Measurements from ENCODE around the gene LRCH3. TPM values are rescaled to one million over a fixed set of nuclear protein-coding genes. Genes with fewer than 3 reads are reported as not detected.
A peak's percentile ranks its signal among the peaks of the same experiment; 100 is the strongest.

Gene LRCH3
- total and polyA plus RNA-seq, 9 of the 15 experiments (the other 6 are each of a cell fraction or from before 2014, with no cell fraction given) = 4.6 to 75.3 (median 30.3) TPM

GRCh38 chr3:197752107-197752506 is 38.9 kb upstream of the LRCH3 start:
- Histone ChIP-seq H3K9me3 (replicated peaks; ENCODE audit: control insufficient read depth, insufficient read depth, low read depth, low read length) (no peaks in the 10 kb centered on the region), H4K20me1 (replicated peaks; ENCODE audit: control insufficient read depth, insufficient read depth, low read length) (no peaks in the 10 kb centered on the region; the same call in 1 of the 2 replicates), H3K27me3 (ENCODE audit: control insufficient read depth in 2 of 2, insufficient read depth in 2 of 2, low read length in 2 of 2) (no peaks in the 10 kb centered on the region), H3K36me3 (ENCODE audit: control insufficient read depth, insufficient read depth, low read length) (peaks cover 11% of the 10 kb centered on the region), H3K27ac (ENCODE audit: extremely low read depth, low read depth, low read length) (no peak overlapping the region; the same call in 2 of the 3 replicates), H3K4me2 (ENCODE audit: insufficient read depth, low read length) (peak overlapping the region; percentile 80), H3K79me2 (ENCODE audit: control insufficient read depth, insufficient read depth, low read length) (peaks cover 70% of the 10 kb centered on the region), H3K4me3 (peak overlapping the region; percentile 76; the same call in 1 of the 2 replicates), H3K4me1 (replicated peaks in 1 of 2; ENCODE audit: control insufficient read depth in 2 of 2, insufficient read depth in 2 of 2, low read length in 2 of 2) (peaks cover 23 to 26% of the 10 kb centered on the region in 2 experiments; a peak in 4 of 5 replicates), H3K9ac (ENCODE audit: insufficient read depth in 1 of 2, low read depth in 2 of 2, low read length in 2 of 2) (peak overlapping the region; percentile 44 to 89), H2AFZ (ENCODE audit: low read depth, low read length) (no peak overlapping the region), H3K9me1 (ENCODE audit: control insufficient read depth, insufficient read depth, low read length) (no peaks in the 10 kb centered on the region)
- peak in 1 of 4 experiments; percentile 8 for DNase-seq (ENCODE audit: extremely low read depth in 1 of 4, low spot score in 3 of 4)
- no peak for ATAC-seq
- in situ Hi-C loops (cut with MboI) (no loop called here), intact Hi-C loops (cut with micrococcal nuclease) (no loop called here)
- no TSS peak for BruUV-seq (replicated peaks)
- POLR2A ChIA-PET = interaction anchor here (0.6 to 1.7 kb wide), 2 partner anchors 11 to 15 kb away, joined by 3 to 7 read pairs; no protein-coding TSS in a partner anchor
- CTCF ChIA-PET (ENCODE audit: low intra/inter-chr PET ratio) = no interaction called here
- FAIRE-seq = no peak
- WGBS (ENCODE audit: insufficient coverage, low coverage, missing lambda C conversion rate) = 25% methylated on average over 5 of the region's 5 CpGs
- TF ChIP-seq PKNOX1 (IDR thresholded peaks at IDR 0.05) (peak; percentile 82), HDAC8 (tag; IDR thresholded peaks at IDR 0.05) (no peak), TSC22D4 (tag; IDR thresholded peaks at IDR 0.05) (no peak), HDAC2 (IDR thresholded peaks at IDR 0.05) (no peak), BRF1 (IDR thresholded peaks at IDR 0.05; ENCODE audit: borderline replicate concordance, extremely low read depth, insufficient read length) (no peak), MEIS2 (IDR thresholded peaks at IDR 0.05; ENCODE audit: partially characterized antibody) (peak; percentile 4), AFF4 (CRISPR knock-in tag; IDR thresholded peaks at IDR 0.05) (no peak), POU5F1 (IDR thresholded peaks at IDR 0.05; ENCODE audit: borderline replicate concordance, low read depth, low read length, partially characterized antibody) (no peak), DLX4 (CRISPR knock-in tag; IDR thresholded peaks at IDR 0.05) (no peak), PPARD (CRISPR knock-in tag; IDR thresholded peaks at IDR 0.05) (no peak), HINFP (tag; conservative IDR thresholded peaks at IDR 0.05; ENCODE audit: low read depth) (0 out of 2 replicates have a peak, but pooled peaks have one; percentile 48)
